Trophoblast cell (in vitro differentiated cells and primary cell): ENCODE measurements around the gene SELP.

Experiments used
- DNase-seq, 2 donors: peaks; one replicate each; pipeline ENCODE4 v3.0.0-alpha.2; 2016
- H2AFZ ChIP-seq: 2 replicates; pipeline ENCODE4 v1.6.1; 2013; ENCODE audit warnings: low read length, moderate library complexity, mild to moderate bottlenecking; ENCODE audit not compliant: insufficient read depth, poor library complexity
- H2AK5ac ChIP-seq: 2 replicates; pipeline ENCODE4 v1.6.1; 2013; ENCODE audit warnings: mild to moderate bottlenecking, low read length
- H2BK120ac ChIP-seq: 2 replicates; pipeline ENCODE4 v1.6.1; 2013; ENCODE audit warnings: low read length, mild to moderate bottlenecking, moderate library complexity; ENCODE audit not compliant: insufficient read depth, poor library complexity
- H2BK12ac ChIP-seq: 2 replicates; pipeline ENCODE4 v1.6.1; 2013; ENCODE audit warnings: mild to moderate bottlenecking, low read length, moderate library complexity
- H2BK5ac ChIP-seq: 2 replicates; pipeline ENCODE4 v1.6.1; 2013; ENCODE audit warnings: low read length, low read depth, moderate library complexity, mild to moderate bottlenecking; ENCODE audit not compliant: poor library complexity
- H3K14ac ChIP-seq: 2 replicates; pipeline ENCODE4 v1.6.1; 2013; ENCODE audit warnings: mild to moderate bottlenecking, low read length
- H3K18ac ChIP-seq: 2 replicates; pipeline ENCODE4 v1.6.1; 2013; ENCODE audit warnings: mild to moderate bottlenecking, low read length
- H3K23ac ChIP-seq: 2 replicates; pipeline ENCODE4 v1.6.1; 2013; ENCODE audit warnings: low read length
- H3K27ac ChIP-seq: 2 replicates; pipeline ENCODE4 v1.5.1; 2013; ENCODE audit warnings: low read depth, mild to moderate bottlenecking, inconsistent platforms, low read length, moderate library complexity
- H3K27me3 ChIP-seq: 2 replicates; pipeline ENCODE4 v1.6.1; 2013; ENCODE audit warnings: inconsistent platforms, mild to moderate bottlenecking, low read length, moderate library complexity; ENCODE audit not compliant: insufficient read depth
- H3K36me3 ChIP-seq, 2 experiments: 1 replicate in 1 of 2; 2 replicates in 1 of 2; pipeline ENCODE4 v1.6.1; 2013; ENCODE audit warnings: low read length in 2 of 2, mild to moderate bottlenecking in 2 of 2, moderate library complexity in 1 of 2; ENCODE audit not compliant: insufficient read depth in 2 of 2, control insufficient read depth in 1 of 2
- H3K4ac ChIP-seq: 2 replicates; pipeline ENCODE4 v1.6.1; 2013; ENCODE audit warnings: low read depth, mild to moderate bottlenecking, low read length, moderate library complexity
- H3K4me1 ChIP-seq, 2 experiments: 1 replicate in 1 of 2; 2 replicates in 1 of 2; pipeline ENCODE4 v1.6.1; 2013; ENCODE audit warnings: low read length in 2 of 2, mild to moderate bottlenecking in 2 of 2, moderate library complexity in 1 of 2; ENCODE audit not compliant: insufficient read depth in 2 of 2, control insufficient read depth in 1 of 2
- H3K4me2 ChIP-seq: 2 replicates; pipeline ENCODE4 v1.6.1; 2013; ENCODE audit warnings: inconsistent platforms, mild to moderate bottlenecking, low read length, moderate library complexity
- H3K4me3 ChIP-seq: 2 replicates; pipeline ENCODE4 v1.5.1; 2013; ENCODE audit warnings: mild to moderate bottlenecking, low read depth, low read length, inconsistent platforms
- H3K79me1 ChIP-seq: one replicate; pipeline ENCODE4 v1.6.1; 2013; ENCODE audit warnings: low read length
- H3K79me2 ChIP-seq: 2 replicates; pipeline ENCODE4 v1.6.1; 2013; ENCODE audit warnings: low read length, mild to moderate bottlenecking; ENCODE audit not compliant: control insufficient read depth, insufficient read depth, poor library complexity
- H3K9ac ChIP-seq: 2 replicates; pipeline ENCODE4 v1.6.1; 2013; ENCODE audit warnings: mild to moderate bottlenecking, low read length
- H3K9me3 ChIP-seq: 2 replicates; pipeline ENCODE4 v1.6.1; 2013; ENCODE audit warnings: low read depth, mild to moderate bottlenecking, control low read depth, inconsistent platforms, low read length; ENCODE audit not compliant: insufficient read depth
- H4K12ac ChIP-seq: 2 replicates; pipeline ENCODE4 v1.6.1; 2013; ENCODE audit warnings: low read depth, mild to moderate bottlenecking, low read length, moderate library complexity
- H4K8ac ChIP-seq: 2 replicates; pipeline ENCODE4 v1.6.1; 2013; ENCODE audit warnings: low read depth, mild to moderate bottlenecking, low read length, moderate library complexity
- H4K91ac ChIP-seq: one replicate; pipeline ENCODE4 v1.6.1; 2013; ENCODE audit warnings: low read depth, mild to moderate bottlenecking, low read length, moderate library complexity
- WGBS: extraction: QIAGEN DNeasy Blood & Tissue Kit; methylation state at CpG from one replicate; pipeline ENCODE4 v1.1.7; 2013; ENCODE audit warnings: missing lambda C conversion rate; ENCODE audit not compliant: insufficient read length, insufficient coverage; ENCODE audit errors: extremely low coverage; 5-methylcytosine and 5-hydroxymethylcytosine counted together

SELP gene

GRCh38 chr1:169624912-169625311, 5.0 kb downstream of the SELP start:
- H3K23ac ChIP-seq = no peak overlapping the region
- WGBS = no CpG with 5 or more reads among the region's 2 CpGs
- DNase-seq = no peak
- no peaks in the 10 kb centered on the region for H3K4me1 ChIP-seq
- H3K27me3 ChIP-seq = no peaks in the 10 kb centered on the region
- H2BK5ac ChIP-seq = no peak overlapping the region
- no peak overlapping the region for H3K4me2 ChIP-seq
- H3K4ac ChIP-seq = no peak overlapping the region
- no peaks in the 10 kb centered on the region for H3K79me1 ChIP-seq
- no peak overlapping the region for H3K9ac ChIP-seq
- H4K12ac ChIP-seq = no peak overlapping the region
- no peak overlapping the region for H2AK5ac ChIP-seq
- no peak overlapping the region for H3K18ac ChIP-seq
- H3K4me3 ChIP-seq = no peak overlapping the region
- H3K79me2 ChIP-seq = no peaks in the 10 kb centered on the region
- no peak overlapping the region for H2BK120ac ChIP-seq
- H3K14ac ChIP-seq = no peak overlapping the region
- no peak overlapping the region for H3K27ac ChIP-seq
- H2BK12ac ChIP-seq = no peak overlapping the region
- no peak overlapping the region for H4K8ac ChIP-seq
- H4K91ac ChIP-seq = no peak overlapping the region
- no peak overlapping the region for H2AFZ ChIP-seq
- peaks cover 2% of the 10 kb centered on the region for H3K9me3 ChIP-seq
- H3K36me3 ChIP-seq = no peaks in the 10 kb centered on the region

GRCh38 chr1:169624122-169624521, 5.8 kb downstream of the SELP start:
- Histone ChIP-seq H2BK120ac (no peak overlapping the region), H3K18ac (no peak overlapping the region), H3K27me3 (no peaks in the 10 kb centered on the region), H3K4me1 (no peaks in the 10 kb centered on the region), H2AFZ (no peak overlapping the region), H3K27ac (no peak overlapping the region), H4K91ac (no peak overlapping the region), H3K36me3 (no peaks in the 10 kb centered on the region), H3K14ac (no peak overlapping the region), H3K4me2 (no peak overlapping the region), H3K4me3 (no peak overlapping the region), H3K23ac (no peak overlapping the region), H2AK5ac (no peak overlapping the region), H2BK12ac (no peak overlapping the region), H3K79me2 (no peaks in the 10 kb centered on the region), H3K79me1 (no peaks in the 10 kb centered on the region), H4K8ac (no peak overlapping the region), H3K4ac (no peak overlapping the region), H3K9me3 (peaks cover 2% of the 10 kb centered on the region), H4K12ac (no peak overlapping the region), H2BK5ac (no peak overlapping the region), H3K9ac (no peak overlapping the region)
- DNase-seq = no peak

GRCh38 chr1:169623132-169623926, 6.6 kb downstream of the SELP start:
- H4K8ac ChIP-seq = no peak overlapping the region
- no CpG with 5 or more reads among the region's 6 CpGs for WGBS
- H3K9ac ChIP-seq = no peak overlapping the region
- no peak overlapping the region for H2AFZ ChIP-seq
- H3K18ac ChIP-seq = no peak overlapping the region
- H2AK5ac ChIP-seq = no peak overlapping the region
- H3K27me3 ChIP-seq = no peaks in the 10 kb centered on the region
- no peaks in the 10 kb centered on the region for H3K79me2 ChIP-seq
- H2BK5ac ChIP-seq = no peak overlapping the region
- H3K14ac ChIP-seq = no peak overlapping the region
- H3K36me3 ChIP-seq = no peaks in the 10 kb centered on the region
- no peak overlapping the region for H4K12ac ChIP-seq
- no peak overlapping the region for H3K4me2 ChIP-seq
- H3K4ac ChIP-seq = no peak overlapping the region
- H3K4me1 ChIP-seq = no peaks in the 10 kb centered on the region
- no peak overlapping the region for H3K27ac ChIP-seq
- H3K23ac ChIP-seq = no peak overlapping the region
- H2BK12ac ChIP-seq = no peak overlapping the region
- no peak overlapping the region for H2BK120ac ChIP-seq
- H3K4me3 ChIP-seq = no peak overlapping the region
- H3K9me3 ChIP-seq = peaks cover 2% of the 10 kb centered on the region
- no peaks in the 10 kb centered on the region for H3K79me1 ChIP-seq
- no peak for DNase-seq
- H4K91ac ChIP-seq = no peak overlapping the region

GRCh38 chr1:169620565-169620964, 9.4 kb downstream of the SELP start:
- Histone ChIP-seq H3K18ac (no peak overlapping the region), H3K14ac (no peak overlapping the region), H3K4me1 (peaks cover 0 to 2% of the 10 kb centered on the region in 2 experiments), H3K27ac (no peak overlapping the region), H3K23ac (no peak overlapping the region), H4K12ac (no peak overlapping the region), H2AK5ac (no peak overlapping the region), H3K36me3 (no peaks in the 10 kb centered on the region), H2BK12ac (no peak overlapping the region), H3K4ac (no peak overlapping the region), H4K8ac (no peak overlapping the region), H3K4me2 (no peak overlapping the region), H3K9me3 (peaks cover 2% of the 10 kb centered on the region), H3K9ac (peak overlapping the region; percentile 71), H2BK5ac (no peak overlapping the region), H2AFZ (no peak overlapping the region), H3K27me3 (no peaks in the 10 kb centered on the region), H3K79me1 (no peaks in the 10 kb centered on the region), H4K91ac (no peak overlapping the region), H3K79me2 (no peaks in the 10 kb centered on the region), H3K4me3 (peak overlapping the region; percentile 3), H2BK120ac (no peak overlapping the region)
- no peak for DNase-seq
- WGBS = no CpG with 5 or more reads among the region's 8 CpGs
